ENCODE results near the gene TLE4. TPM values are rescaled to one million over a fixed set of nuclear protein-coding genes. Genes with fewer than 3 reads are reported as not detected.

Gene TLE4
- polyA plus RNA-seq, 3 donors: 21.0 to 107 (median 21.7) TPM

DNA sequence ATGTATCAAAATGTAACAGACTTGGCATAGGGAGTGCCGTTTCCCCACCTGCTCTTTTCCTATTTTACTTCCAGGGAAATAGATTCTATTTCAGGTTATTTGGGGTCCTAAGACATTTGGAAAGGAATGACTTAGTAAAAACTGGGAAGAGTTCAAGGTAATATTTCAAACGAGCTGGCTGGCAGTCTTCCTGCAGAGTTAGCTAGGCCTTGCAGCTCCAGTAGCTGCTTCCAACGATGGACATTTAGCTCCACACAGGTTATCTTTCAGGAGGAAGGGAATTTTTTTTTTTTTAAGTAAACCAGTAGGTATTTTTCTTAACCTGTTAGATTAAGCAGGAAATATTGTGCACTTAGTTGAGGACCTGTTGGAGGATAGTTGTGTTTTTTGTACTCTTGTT is 45.2 kb downstream of the TLE4 start:
- Histone ChIP-seq H3K9me3 (replicated peaks in 1 of 2; ENCODE audit: control insufficient read depth in 1 of 2, insufficient read depth in 1 of 2, low read length in 2 of 2) (no peaks in the 10 kb centered on the region), H3K27me3 (ENCODE audit: control insufficient read depth in 2 of 2, insufficient read depth in 2 of 2, low read length in 2 of 2) (no peaks in the 10 kb centered on the region), H2AFZ (ENCODE audit: insufficient read depth, low read depth, low read length, poor library complexity, severe bottlenecking) (no peak overlapping the region), H3K27ac (ENCODE audit: low read depth in 1 of 2, low read length in 2 of 2) (peak overlapping the region in 1 of 2 donors; percentile 70), H3K79me2 (ENCODE audit: insufficient read depth, low read length) (peaks cover 100% of the 10 kb centered on the region), H4K20me1 (ENCODE audit: insufficient read depth, low read length) (peaks cover 55% of the 10 kb centered on the region), H3K4me1 (ENCODE audit: control insufficient read depth in 1 of 2, insufficient read depth in 2 of 2, low read length in 2 of 2) (peaks cover 57 to 66% of the 10 kb centered on the region in 2 donors), H3K9ac (ENCODE audit: insufficient read depth, low read length, poor library complexity, severe bottlenecking) (no peak overlapping the region), H3K36me3 (replicated peaks in 1 of 2; ENCODE audit: control insufficient read depth in 1 of 2, insufficient read depth in 2 of 2, low read length in 2 of 2) (peaks cover 0 to 19% of the 10 kb centered on the region in 2 donors), H3K4me2 (replicated peaks; ENCODE audit: extremely low read depth, low read length, poor library complexity, severe bottlenecking) (no peak overlapping the region), H3K4me3 (replicated peaks in 1 of 3; ENCODE audit: low read depth in 2 of 3, low read length in 3 of 3) (no peak overlapping the region)
- Mint-ChIP-seq H3K4me1 (peaks cover 67% of the 10 kb centered on the region), H3K4me3 (no peak overlapping the region), H3K27me3 (ENCODE audit: low read depth in 3 of 3) (peaks cover 0 to 1% (median 0%) of the 10 kb centered on the region in 3 donors), H3K27ac (peak overlapping the region in 4 of 7 donors; percentile 18 to 74 (median 46)), H3K36me3 (peaks cover 43 to 61% of the 10 kb centered on the region in 2 donors), H3K9me3 (no peaks in the 10 kb centered on the region)
- DNase-seq: no peak
- WGBS (ENCODE audit: insufficient coverage): 78% methylated on average over 2 of the region's 3 CpGs
- TF ChIP-seq, protein P1, sequence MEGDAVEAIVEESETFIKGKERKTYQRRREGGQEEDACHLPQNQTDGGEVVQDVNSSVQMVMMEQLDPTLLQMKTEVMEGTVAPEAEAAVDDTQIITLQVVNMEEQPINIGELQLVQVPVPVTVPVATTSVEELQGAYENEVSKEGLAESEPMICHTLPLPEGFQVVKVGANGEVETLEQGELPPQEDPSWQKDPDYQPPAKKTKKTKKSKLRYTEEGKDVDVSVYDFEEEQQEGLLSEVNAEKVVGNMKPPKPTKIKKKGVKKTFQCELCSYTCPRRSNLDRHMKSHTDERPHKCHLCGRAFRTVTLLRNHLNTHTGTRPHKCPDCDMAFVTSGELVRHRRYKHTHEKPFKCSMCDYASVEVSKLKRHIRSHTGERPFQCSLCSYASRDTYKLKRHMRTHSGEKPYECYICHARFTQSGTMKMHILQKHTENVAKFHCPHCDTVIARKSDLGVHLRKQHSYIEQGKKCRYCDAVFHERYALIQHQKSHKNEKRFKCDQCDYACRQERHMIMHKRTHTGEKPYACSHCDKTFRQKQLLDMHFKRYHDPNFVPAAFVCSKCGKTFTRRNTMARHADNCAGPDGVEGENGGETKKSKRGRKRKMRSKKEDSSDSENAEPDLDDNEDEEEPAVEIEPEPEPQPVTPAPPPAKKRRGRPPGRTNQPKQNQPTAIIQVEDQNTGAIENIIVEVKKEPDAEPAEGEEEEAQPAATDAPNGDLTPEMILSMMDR (IDR thresholded peaks at IDR 0.05): no peak
- intact Hi-C loops (cut with micrococcal nuclease): loop anchor here in 1 of 2 donors (5.0 kb wide), 1 partner anchor 45 kb away; the partner anchor contains the start of gene TLE4

DNA sequence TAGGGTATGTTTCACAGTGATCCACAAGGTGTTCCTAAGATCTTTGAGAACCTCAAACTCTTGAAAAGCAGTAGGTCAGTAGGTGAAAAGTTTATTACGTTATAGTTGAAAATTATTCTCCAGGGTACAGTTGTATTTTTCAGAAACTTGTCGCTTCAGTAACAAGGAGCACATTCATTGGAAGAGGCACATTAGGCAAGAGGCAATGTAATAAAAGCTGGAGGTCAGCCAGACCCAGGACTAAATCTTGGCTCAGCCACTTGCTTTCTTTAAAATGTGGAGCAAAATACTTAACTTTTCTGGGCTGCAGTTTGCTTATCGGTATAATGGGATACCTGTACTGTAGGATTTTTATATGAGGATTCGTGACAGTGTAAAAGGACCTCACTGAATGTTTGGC is 45.6 kb downstream of the TLE4 start:
- no peak overlapping the region for H3K9ac ChIP-seq (ENCODE audit: insufficient read depth, low read length, poor library complexity, severe bottlenecking)
- Mint-ChIP-seq H3K36me3 (peaks cover 43 to 64% of the 10 kb centered on the region in 2 donors), H3K4me3 (no peak overlapping the region), H3K4me1 (peaks cover 66% of the 10 kb centered on the region), H3K27ac (peak overlapping the region in 3 of 7 donors; percentile 31 to 74 (median 59)), H3K9me3 (no peaks in the 10 kb centered on the region), H3K27me3 (ENCODE audit: low read depth in 3 of 3) (peaks cover 0 to 1% (median 0%) of the 10 kb centered on the region in 3 donors)
- H3K4me1 ChIP-seq (ENCODE audit: control insufficient read depth in 1 of 2, insufficient read depth in 2 of 2, low read length in 2 of 2): peaks cover 53 to 61% of the 10 kb centered on the region in 2 donors
- H3K27ac ChIP-seq (ENCODE audit: low read depth in 1 of 2, low read length in 2 of 2): peak overlapping the region in 1 of 2 donors; percentile 29
- H3K27me3 ChIP-seq (ENCODE audit: control insufficient read depth in 2 of 2, insufficient read depth in 2 of 2, low read length in 2 of 2): no peaks in the 10 kb centered on the region
- H3K4me3 ChIP-seq (replicated peaks in 1 of 3; ENCODE audit: low read depth in 2 of 3, low read length in 3 of 3): no peak overlapping the region
- peaks cover 100% of the 10 kb centered on the region for H3K79me2 ChIP-seq (ENCODE audit: insufficient read depth, low read length)
- 79% methylated on average over 4 of the region's 4 CpGs for WGBS (ENCODE audit: insufficient coverage)
- TF ChIP-seq, protein P1 (IDR thresholded peaks at IDR 0.05): no peak
- peaks cover 0 to 19% of the 10 kb centered on the region in 2 donors for H3K36me3 ChIP-seq (replicated peaks in 1 of 2; ENCODE audit: control insufficient read depth in 1 of 2, insufficient read depth in 2 of 2, low read length in 2 of 2)
- DNase-seq: no peak
- peaks cover 59% of the 10 kb centered on the region for H4K20me1 ChIP-seq (ENCODE audit: insufficient read depth, low read length)
- H2AFZ ChIP-seq (ENCODE audit: insufficient read depth, low read depth, low read length, poor library complexity, severe bottlenecking): no peak overlapping the region
- H3K4me2 ChIP-seq (replicated peaks; ENCODE audit: extremely low read depth, low read length, poor library complexity, severe bottlenecking): no peak overlapping the region
- H3K9me3 ChIP-seq (replicated peaks in 1 of 2; ENCODE audit: control insufficient read depth in 1 of 2, insufficient read depth in 1 of 2, low read length in 2 of 2): no peaks in the 10 kb centered on the region
- intact Hi-C loops (cut with micrococcal nuclease): loop anchor here in 1 of 2 donors (5.0 kb wide), 1 partner anchor 45 kb away; the partner anchor contains the start of gene TLE4

Measured in CD14-positive monocyte (primary cell).